Measurements from ENCODE around the gene PTPMT1. TPM values are rescaled to one million over a fixed set of nuclear protein-coding genes. Genes with fewer than 3 reads are reported as not detected.
A peak's percentile ranks its signal among the peaks of the same experiment; 100 is the strongest.
"Not testable (repeated sequence)": the region's sequence is repeated elsewhere in the genome, so short reads cannot be mapped to it uniquely, and the experiment has no call there.

The PTPMT1 gene
- total RNA-seq, 1 experiment from 2014 or later = 44.6 TPM

GRCh38 chr11:47552566-47553405, 12.6 kb upstream of the PTPMT1 start, which contains the start of gene CELF1:
TSS of gene CELF1 (minus strand) at chr11:47553132. CDS start at chr11:47499523, 53,609 bp downstream.
- ChIA-PET CTCF (interaction anchor here (0.6 to 3.4 kb wide), 22 partner anchors 13 to 331 kb away, joined by 3 to 22 read pairs (median 4); partner anchors contain the start of genes KBTBD4, NDUFS3 and PTPMT1), POLR2A (interaction anchor here (0.6 to 5.1 kb wide), 29 partner anchors 9 to 338 kb away, joined by 3 to 61 read pairs (median 5); partner anchors contain the start of genes DDB2, KBTBD4, NDUFS3 and PSMC3)
- Mint-ChIP-seq H3K36me3 (ENCODE audit: insufficient read depth, unreplicated experiment) (peaks cover 12% of the 10 kb centered on the region), H3K9me3 (ENCODE audit: unreplicated experiment) (no peaks in the 10 kb centered on the region), H3K27me3 (ENCODE audit: insufficient read depth, unreplicated experiment) (no peaks in the 10 kb centered on the region), H3K4me1 (ENCODE audit: insufficient read depth, unreplicated experiment) (peaks cover 21% of the 10 kb centered on the region), H3K4me3 (ENCODE audit: unreplicated experiment) (peak within 1 kb of the TSS; percentile 100), H3K27ac (ENCODE audit: low read depth, unreplicated experiment) (peak within 1 kb of the TSS; percentile 96)
- peak; percentile 92 for TF ChIP-seq CTCF (IDR thresholded peaks at IDR 0.05; ENCODE audit: unreplicated experiment)
- no TSS peak for BruUV-seq (replicated peaks)
- DNase-seq (ENCODE audit: unreplicated experiment) = peak; percentile 92
- intact Hi-C loops (cut with micrococcal nuclease) = loop anchor here (5.0 kb wide), 2 partner anchors 55 to 85 kb away; no protein-coding TSS in a partner anchor

- BruUV-seq (replicated peaks) = no TSS peak
- intact Hi-C loops (cut with micrococcal nuclease) = loop anchor here (5.0 kb wide), 2 partner anchors 56 to 86 kb away; no protein-coding TSS in a partner anchor
- POLR2A ChIA-PET = interaction anchor here (0.6 to 5.1 kb wide), 15 partner anchors 12 to 214 kb away, joined by 3 to 61 read pairs (median 4); partner anchors contain the start of genes KBTBD4, NDUFS3 and PTPMT1
Observed at GRCh38 chr11:47553406-47553743, 12.0 kb upstream of the PTPMT1 start.

GRCh38 chr11:47557004-47557403, 8.4 kb upstream of the PTPMT1 start:
- CTCF ChIA-PET = interaction anchor here (0.5 to 1.7 kb wide), 4 partner anchors 12 to 66 kb away, joined by 3 to 4 read pairs (median 3); no protein-coding TSS in a partner anchor
- H3K4me1 Mint-ChIP-seq (ENCODE audit: insufficient read depth, unreplicated experiment) = peaks cover 11% of the 10 kb centered on the region
- intact Hi-C loops (cut with micrococcal nuclease); POLR2A ChIA-PET; H3K27ac Mint-ChIP-seq (ENCODE audit: low read depth, unreplicated experiment); H3K9me3 Mint-ChIP-seq (ENCODE audit: unreplicated experiment); H3K4me3 Mint-ChIP-seq (ENCODE audit: unreplicated experiment); DNase-seq (ENCODE audit: unreplicated experiment); H3K27me3 Mint-ChIP-seq (ENCODE audit: insufficient read depth, unreplicated experiment); BruUV-seq (replicated peaks); H3K36me3 Mint-ChIP-seq (ENCODE audit: insufficient read depth, unreplicated experiment): not testable (repeated sequence)

More at GRCh38 chr11:47553406-47553743, 12.0 kb upstream of the PTPMT1 start:
- Mint-ChIP-seq H3K9me3 (ENCODE audit: unreplicated experiment) (no peaks in the 10 kb centered on the region), H3K27me3 (ENCODE audit: insufficient read depth, unreplicated experiment) (no peaks in the 10 kb centered on the region), H3K4me1 (ENCODE audit: insufficient read depth, unreplicated experiment) (peaks cover 16% of the 10 kb centered on the region), H3K4me3 (ENCODE audit: unreplicated experiment) (peak overlapping the region; percentile 100), H3K36me3 (ENCODE audit: insufficient read depth, unreplicated experiment) (peaks cover 12% of the 10 kb centered on the region), H3K27ac (ENCODE audit: low read depth, unreplicated experiment) (peak overlapping the region; percentile 96)
- no peak for DNase-seq (ENCODE audit: unreplicated experiment)
- TF ChIP-seq CTCF (IDR thresholded peaks at IDR 0.05; ENCODE audit: unreplicated experiment) = no peak
- CTCF ChIA-PET = interaction anchor here (0.6 to 3.4 kb wide), 16 partner anchors 12 to 332 kb away, joined by 3 to 22 read pairs (median 4); partner anchors contain the start of genes KBTBD4, NDUFS3 and PTPMT1

GRCh38 chr11:47558695-47559094, 6.7 kb upstream of the PTPMT1 start:
- Mint-ChIP-seq H3K36me3 (ENCODE audit: insufficient read depth, unreplicated experiment) (no peaks in the 10 kb centered on the region), H3K27ac (ENCODE audit: low read depth, unreplicated experiment) (no peak overlapping the region), H3K9me3 (ENCODE audit: unreplicated experiment) (no peaks in the 10 kb centered on the region), H3K4me3 (ENCODE audit: unreplicated experiment) (no peak overlapping the region), H3K4me1 (ENCODE audit: insufficient read depth, unreplicated experiment) (peaks cover 6% of the 10 kb centered on the region), H3K27me3 (ENCODE audit: insufficient read depth, unreplicated experiment) (no peaks in the 10 kb centered on the region)
- CTCF ChIA-PET = no interaction called here
- POLR2A ChIA-PET = no interaction called here
- intact Hi-C loops (cut with micrococcal nuclease) = no loop called here
- no TSS peak for BruUV-seq (replicated peaks)
- no peak for TF ChIP-seq CTCF (IDR thresholded peaks at IDR 0.05; ENCODE audit: unreplicated experiment)
- DNase-seq (ENCODE audit: unreplicated experiment) = no peak
